GM18526 (cell line): Measurements from ENCODE around the gene TMOD3.

Source experiments
- POLR2A ChIP-seq: IDR thresholded peaks from 3 replicates; pipeline ENCODE4 v1.6.1; 2011; ENCODE audit not compliant: insufficient read length; ENCODE audit errors: extremely low read depth

TMOD3 gene

DNA sequence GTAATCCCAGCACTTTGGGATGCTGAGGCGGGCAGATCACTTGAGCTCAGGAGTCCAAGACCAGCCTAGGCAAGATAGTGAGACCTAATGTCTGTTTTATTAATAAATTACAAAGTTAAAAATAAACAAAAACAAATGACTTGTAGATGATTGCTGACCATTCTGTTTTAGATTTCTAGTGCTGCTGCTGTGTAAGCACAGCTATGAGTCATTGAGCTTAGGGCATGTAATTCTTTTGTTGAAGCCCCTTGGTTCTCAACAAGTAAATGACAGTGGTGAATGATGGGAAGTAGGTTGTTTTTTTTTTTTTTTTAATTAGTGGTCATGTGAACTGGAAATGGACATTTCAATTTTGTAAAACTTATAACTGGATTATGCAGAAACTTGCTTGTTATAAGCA is 78.9 kb downstream of the TMOD3 start:
- TF ChIP-seq POLR2A = no peak

GRCh38 chr15:51909584-51909983 is 80.1 kb downstream of the TMOD3 start:
- TF ChIP-seq POLR2A = no peak

DNA sequence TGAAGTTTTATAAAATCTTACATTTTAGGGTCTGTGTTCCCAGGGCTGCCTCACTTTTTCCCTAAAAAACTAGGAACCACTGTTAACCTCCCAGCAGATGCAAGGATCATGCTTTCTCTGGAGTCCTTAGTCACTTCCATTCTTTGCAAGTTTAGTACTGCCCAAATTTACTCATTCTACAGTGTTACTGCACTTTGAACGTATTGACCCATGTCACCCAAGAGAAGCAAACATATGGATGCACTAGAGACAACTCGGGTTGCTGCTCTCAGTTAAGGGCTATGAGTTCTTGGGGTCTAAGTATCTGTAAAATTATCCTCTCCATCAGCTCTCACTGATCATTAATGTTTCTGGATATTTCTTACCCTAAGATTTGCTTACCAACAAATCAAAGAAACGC is 83.1 kb downstream of the TMOD3 start:
- TF ChIP-seq POLR2A = no peak

GRCh38 chr15:51917493-51917892 is 88.0 kb downstream of the TMOD3 start:
- TF ChIP-seq POLR2A = no peak

- TF ChIP-seq POLR2A = no peak
These were observed 95.0 kb downstream of the TMOD3 start for GRCh38 chr15:51924156-51925068.

- TF ChIP-seq POLR2A = no peak
These were observed 97.4 kb downstream of the TMOD3 start for GRCh38 chr15:51926809-51927208.

DNA sequence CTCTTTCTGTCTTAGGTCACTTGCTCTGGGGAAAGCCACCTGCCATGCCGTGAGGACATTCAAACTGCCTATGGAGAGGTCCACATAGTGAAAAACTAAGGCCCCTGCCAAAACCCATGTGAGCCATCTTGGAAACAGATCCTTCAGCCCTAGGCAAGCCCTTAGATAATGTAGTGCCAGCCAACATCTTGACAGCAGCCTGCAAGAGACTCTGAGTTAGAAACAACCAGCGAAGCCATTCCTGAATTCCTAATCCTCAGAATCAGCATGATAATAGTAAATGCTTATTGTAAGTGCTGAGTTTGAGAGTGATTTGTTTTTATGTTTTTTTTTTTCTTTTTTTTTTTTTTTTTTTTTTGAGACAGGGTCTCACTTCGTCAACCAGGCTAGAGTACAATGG is 101.6 kb downstream of the TMOD3 start:
- TF ChIP-seq POLR2A = no peak

- no peak for TF ChIP-seq POLR2A
These were observed 102.2 kb downstream of the TMOD3 start for GRCh38 chr15:51931638-51932037.

DNA sequence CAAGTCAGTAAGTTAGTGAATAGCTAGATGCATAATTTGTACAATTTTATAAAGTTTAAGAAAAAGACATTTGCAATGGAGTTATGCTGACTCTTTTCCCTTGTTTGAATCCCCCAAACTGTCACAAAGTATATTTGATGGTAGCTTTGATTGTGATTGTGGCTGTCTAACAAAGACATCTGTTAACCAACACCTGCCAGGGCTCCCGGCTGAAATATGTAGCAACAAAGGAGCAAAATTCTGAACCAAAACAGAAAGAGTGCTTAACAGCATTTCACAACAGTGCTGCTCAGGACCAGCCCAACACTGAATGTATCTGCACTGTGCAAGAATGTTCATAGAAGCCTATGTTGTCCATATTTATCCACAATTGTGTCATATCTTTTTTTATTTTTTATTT is 102.7 kb downstream of the TMOD3 start:
- TF ChIP-seq POLR2A = no peak

GRCh38 chr15:51935466-51936104 is 106.1 kb downstream of the TMOD3 start:
- TF ChIP-seq POLR2A = no peak

DNA sequence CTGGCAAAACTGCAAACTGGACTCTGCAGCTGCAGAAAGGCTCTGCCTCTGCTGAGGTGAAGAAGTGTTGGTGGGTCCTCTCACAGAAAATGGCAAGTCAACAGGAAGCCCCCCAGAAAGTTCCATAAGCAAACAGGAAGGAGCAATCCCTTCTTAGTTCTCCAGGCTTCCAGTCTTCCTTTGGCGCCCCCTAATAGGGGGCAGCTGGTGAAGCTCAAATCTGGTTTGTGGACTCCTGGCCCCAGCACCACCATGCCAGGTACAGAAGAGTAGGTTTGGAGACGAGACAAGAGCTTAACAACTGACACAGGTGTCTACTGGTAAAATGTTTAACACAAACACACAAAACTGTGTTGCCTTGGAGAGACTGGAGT is 106.6 kb downstream of the TMOD3 start:
- TF ChIP-seq POLR2A = no peak

DNA sequence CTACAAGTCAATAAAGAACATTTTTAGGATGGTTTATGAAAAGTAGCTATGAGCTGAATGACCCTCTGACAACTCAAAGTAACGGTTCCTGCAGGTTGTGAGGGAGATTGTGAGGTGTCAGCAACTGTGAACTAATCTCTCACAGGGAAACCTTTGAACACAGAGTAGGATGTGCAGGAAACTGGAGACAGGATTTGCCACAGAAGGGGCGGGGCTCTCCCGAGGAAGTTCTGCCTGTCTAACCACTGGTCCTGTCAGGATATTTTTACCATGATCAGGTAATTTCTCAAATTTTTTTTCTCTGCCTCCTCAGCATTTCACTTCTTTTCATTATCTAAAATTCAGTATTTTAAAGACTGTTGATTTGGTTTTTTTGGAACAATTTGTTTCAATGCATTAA is 108.8 kb downstream of the TMOD3 start:
- TF ChIP-seq POLR2A = no peak

- TF ChIP-seq POLR2A = no peak
These were observed 109.8 kb downstream of the TMOD3 start for GRCh38 chr15:51939216-51939615.

DNA sequence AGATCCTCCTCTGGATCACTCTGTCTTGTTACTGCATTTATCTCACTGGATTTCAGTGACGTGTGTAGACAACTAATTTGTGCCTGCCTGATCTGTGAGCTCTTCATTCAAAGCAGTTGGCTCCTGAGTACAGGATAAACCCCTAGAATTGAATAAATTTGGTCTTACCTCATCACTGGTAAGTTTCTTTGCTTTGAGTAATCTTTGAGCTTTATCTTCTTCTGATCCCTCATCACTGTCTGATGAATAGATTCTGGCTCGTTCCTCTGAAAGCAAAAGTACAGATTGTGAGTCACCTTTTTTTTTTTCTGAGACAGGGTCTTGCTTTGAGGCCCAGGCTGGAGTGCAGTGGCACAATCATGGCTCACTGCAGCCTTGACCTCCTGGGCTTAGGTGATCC is 117.7 kb downstream of the TMOD3 start:
- TF ChIP-seq POLR2A = no peak

DNA sequence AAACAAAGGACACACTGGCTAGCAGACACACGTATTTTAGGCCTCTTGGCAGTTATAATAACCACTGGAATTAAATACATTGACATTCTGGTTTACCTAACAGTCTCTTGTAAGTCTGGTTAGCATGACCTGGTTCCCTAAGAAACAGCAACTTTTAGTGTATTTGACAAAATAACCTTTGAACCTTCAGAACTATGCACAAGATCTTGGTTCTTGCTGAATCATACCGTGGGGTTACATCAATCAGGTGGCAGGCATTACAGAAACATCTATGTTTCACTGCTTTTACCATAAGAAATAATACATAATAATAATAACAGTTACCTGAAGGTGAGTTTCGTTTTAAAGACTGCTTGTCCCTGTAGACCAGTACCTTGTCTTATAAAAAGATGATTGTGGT is 123.4 kb downstream of the TMOD3 start:
- TF ChIP-seq POLR2A = no peak

DNA sequence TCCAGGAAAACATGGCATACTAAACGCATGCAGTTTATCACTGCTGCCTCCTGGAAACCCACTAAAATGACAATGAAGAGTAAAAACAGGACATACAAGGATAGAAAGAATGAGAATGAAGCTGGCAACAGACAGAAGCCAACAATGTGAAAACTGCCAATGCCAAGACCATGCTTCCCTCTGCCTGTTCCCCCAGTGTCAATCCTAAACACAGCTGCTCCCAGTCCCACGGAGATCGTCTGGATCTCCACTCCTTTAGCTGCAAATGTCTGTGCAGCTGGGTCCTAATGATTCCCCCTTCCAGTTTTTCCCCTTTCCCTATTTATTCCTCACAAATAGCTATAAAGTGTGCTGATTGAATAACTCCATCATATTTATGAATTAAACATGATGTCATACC is 126.1 kb downstream of the TMOD3 start:
- no peak for TF ChIP-seq POLR2A
